ENCODE data around the gene MRPS16. TPM values are rescaled to one million over a fixed set of nuclear protein-coding genes. Genes with fewer than 3 reads are reported as not detected.

The MRPS16 gene
- total RNA-seq, 2 donors from 2014 or later, result 47.0 to 51.9 TPM

DNA sequence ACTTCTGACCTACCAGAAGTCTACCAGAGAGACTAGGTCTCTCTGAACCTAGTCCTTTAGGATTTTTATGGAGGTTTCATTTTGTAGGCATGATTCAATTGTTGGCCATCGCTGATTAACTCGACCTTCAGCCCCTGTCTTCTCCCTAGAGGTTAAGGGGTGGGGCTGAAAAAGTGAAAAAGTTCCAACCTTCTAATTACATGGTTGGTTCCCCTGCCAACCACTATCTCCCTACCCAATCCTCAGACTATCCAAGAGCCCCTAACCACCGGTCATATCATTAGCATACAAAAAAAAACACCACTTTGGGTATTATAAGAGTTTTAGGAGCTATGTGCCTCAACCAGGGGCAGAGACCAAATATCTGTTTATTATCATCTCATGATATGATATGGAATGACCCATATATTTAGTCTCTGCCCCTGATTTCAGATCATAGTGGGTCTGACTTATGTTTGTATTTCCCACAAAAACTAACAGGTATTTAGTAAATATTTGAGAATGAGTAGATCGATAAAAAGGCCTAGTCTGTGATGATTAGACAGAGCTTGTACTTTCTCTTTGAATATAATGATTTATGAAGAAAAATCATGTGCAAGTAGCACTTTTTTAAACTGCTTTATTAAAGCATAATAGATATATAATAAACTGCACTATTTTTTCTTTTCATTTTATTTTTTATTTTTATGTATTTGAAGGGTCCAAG is 41.2 kb downstream of the MRPS16 start:
- WGBS, result 89% methylated on average over 4 of the region's 4 CpGs
- DNase-seq (ENCODE audit: low spot score), result no peak
- Histone ChIP-seq H3K9me3 (no peaks in the 10 kb centered on the region), H3K36me3 (no peaks in the 10 kb centered on the region), H3K27ac (no peak overlapping the region), H3K27me3 (replicated peaks; ENCODE audit: insufficient read depth) (no peaks in the 10 kb centered on the region), H3K4me3 (no peak overlapping the region), H3K4me1 (replicated peaks) (no peaks in the 10 kb centered on the region)
- intact Hi-C loops (cut with DNase I), result no loop called here
- TF ChIP-seq CTCF (IDR thresholded peaks at IDR 0.05) (no peak), POLR2AphosphoS5 (IDR thresholded peaks at IDR 0.05) (no peak), POLR2A (IDR thresholded peaks at IDR 0.05) (no peak)

- TF ChIP-seq CTCF (IDR thresholded peaks at IDR 0.05) (no peak), POLR2A (IDR thresholded peaks at IDR 0.05) (no peak), POLR2AphosphoS5 (IDR thresholded peaks at IDR 0.05) (no peak)
- H3K4me1 ChIP-seq (replicated peaks), result no peaks in the 10 kb centered on the region
- no peak overlapping the region for H3K27ac ChIP-seq
- intact Hi-C loops (cut with DNase I), result no loop called here
- H3K4me3 ChIP-seq, result no peak overlapping the region
- no peak for DNase-seq (ENCODE audit: low spot score)
- no peaks in the 10 kb centered on the region for H3K9me3 ChIP-seq
- H3K27me3 ChIP-seq (replicated peaks; ENCODE audit: insufficient read depth), result no peaks in the 10 kb centered on the region
- H3K36me3 ChIP-seq, result no peaks in the 10 kb centered on the region
- WGBS, result 95% methylated on average over 3 of the region's 3 CpGs
These were observed 41.9 kb downstream of the MRPS16 start for GRCh38 chr10:73210395-73211105.

DNA sequence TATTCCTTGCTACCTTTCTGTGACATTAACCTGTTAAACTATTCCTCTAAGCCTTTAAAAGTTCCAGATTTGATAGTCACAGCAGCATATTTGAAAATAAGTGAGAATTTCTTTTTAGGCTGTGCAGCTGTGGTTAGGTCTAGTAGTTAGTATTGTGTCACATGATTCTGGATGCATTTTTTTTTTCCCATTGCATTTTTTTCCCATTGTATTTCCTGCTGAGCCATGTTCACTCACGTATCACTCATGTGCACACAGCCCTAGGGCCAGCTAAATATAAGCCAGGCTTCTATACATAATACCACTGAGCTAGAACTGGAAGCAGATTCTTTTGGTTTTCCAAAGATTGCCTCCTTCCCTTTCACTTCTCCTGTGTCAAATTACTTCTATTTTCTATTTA is 42.7 kb downstream of the MRPS16 start:
- H3K4me1 ChIP-seq (replicated peaks), result no peaks in the 10 kb centered on the region
- DNase-seq (ENCODE audit: low spot score), result no peak
- H3K4me3 ChIP-seq, result no peak overlapping the region
- no peaks in the 10 kb centered on the region for H3K36me3 ChIP-seq
- no peak overlapping the region for H3K27ac ChIP-seq
- 37% methylated on average over 1 of the region's 1 CpG for WGBS
- no peaks in the 10 kb centered on the region for H3K27me3 ChIP-seq (replicated peaks; ENCODE audit: insufficient read depth)
- TF ChIP-seq POLR2A (IDR thresholded peaks at IDR 0.05) (no peak), CTCF (IDR thresholded peaks at IDR 0.05) (no peak), POLR2AphosphoS5 (IDR thresholded peaks at IDR 0.05) (no peak)
- no peaks in the 10 kb centered on the region for H3K9me3 ChIP-seq
- intact Hi-C loops (cut with DNase I), result no loop called here

DNA sequence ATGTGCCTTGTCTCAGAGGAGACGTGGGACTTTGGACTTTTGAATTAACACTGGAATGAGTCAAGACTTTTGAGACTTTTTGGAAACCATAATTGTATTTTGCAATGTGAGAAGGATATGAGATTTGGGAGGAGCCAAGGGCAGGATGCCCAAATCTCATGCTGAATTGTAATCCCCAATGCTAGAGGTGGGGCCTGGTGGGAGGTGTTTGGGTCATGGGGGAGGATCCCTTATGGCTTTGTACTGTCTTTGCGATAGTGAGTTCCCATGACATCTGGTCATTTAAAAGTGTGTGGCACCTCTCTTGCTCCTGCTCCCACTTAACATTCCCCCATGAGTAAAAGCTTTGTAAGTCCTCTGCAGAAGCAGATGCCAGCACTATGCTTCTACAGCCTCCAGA is 44.6 kb downstream of the MRPS16 start:
- TF ChIP-seq POLR2AphosphoS5 (IDR thresholded peaks at IDR 0.05) (no peak), CTCF (IDR thresholded peaks at IDR 0.05) (no peak), POLR2A (IDR thresholded peaks at IDR 0.05) (no peak)
- intact Hi-C loops (cut with DNase I), result no loop called here
- Histone ChIP-seq H3K9me3 (no peaks in the 10 kb centered on the region), H3K36me3 (no peaks in the 10 kb centered on the region), H3K27ac (no peak overlapping the region), H3K27me3 (replicated peaks; ENCODE audit: insufficient read depth) (no peaks in the 10 kb centered on the region), H3K4me1 (replicated peaks) (no peaks in the 10 kb centered on the region), H3K4me3 (no peak overlapping the region)
- DNase-seq (ENCODE audit: low spot score), result no peak
- 82% methylated on average over 2 of the region's 2 CpGs for WGBS

DNA sequence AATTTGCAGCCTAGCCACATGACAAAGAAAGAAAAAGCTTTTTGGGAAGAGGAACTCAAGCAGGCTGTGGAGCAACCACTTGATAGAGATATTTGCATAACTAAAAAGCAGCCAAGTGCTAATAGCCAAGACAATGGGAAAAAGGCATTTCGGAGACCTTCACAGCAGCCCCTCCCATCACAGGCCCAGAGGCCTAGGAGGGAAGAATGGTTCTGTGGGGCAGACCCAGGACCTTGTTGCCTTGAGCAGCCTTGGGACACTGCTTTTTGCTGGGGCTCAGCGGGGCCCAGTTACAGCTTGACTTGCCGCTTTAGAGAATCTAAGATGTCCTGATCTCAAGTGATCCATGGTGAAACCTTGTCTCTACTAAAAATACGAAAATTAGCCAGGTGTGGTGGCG is 46.1 kb downstream of the MRPS16 start:
- no peak overlapping the region for H3K4me3 ChIP-seq

More for the DNA sequence above, 46.1 kb downstream of the MRPS16 start:
- no peaks in the 10 kb centered on the region for H3K36me3 ChIP-seq
- no peak overlapping the region for H3K27ac ChIP-seq
- no peak for DNase-seq (ENCODE audit: low spot score)
- intact Hi-C loops (cut with DNase I), result no loop called here
- H3K27me3 ChIP-seq (replicated peaks; ENCODE audit: insufficient read depth), result no peaks in the 10 kb centered on the region
- WGBS, result 95% methylated on average over 5 of the region's 5 CpGs
- no peak for TF ChIP-seq CTCF (IDR thresholded peaks at IDR 0.05)
- no peak for TF ChIP-seq POLR2A (IDR thresholded peaks at IDR 0.05)
- TF ChIP-seq POLR2AphosphoS5 (IDR thresholded peaks at IDR 0.05), result no peak
- no peaks in the 10 kb centered on the region for H3K9me3 ChIP-seq
- no peaks in the 10 kb centered on the region for H3K4me1 ChIP-seq (replicated peaks)

Measured in prostate gland (tissue), 2 donors.